K562 (cell line): ENCODE measurements around the gene ERAL1. TPM values are rescaled to one million over a fixed set of nuclear protein-coding genes. Genes with fewer than 3 reads are reported as not detected.
"Not testable (repeated sequence)": the region's sequence is repeated elsewhere in the genome, so short reads cannot be mapped to it uniquely, and the experiment has no call there.

Experiments used
- ATAC-seq: fragments of 200-7000 bp; cut with Tn5 transposase; 3 replicates; pipeline ENCODE4 v1.9.1; 2020; ENCODE audit warnings: moderate library complexity
- BruUV-seq: library from RNA; stranded (reverse); fragments of 400-500 nt; replicated peaks from 2 replicates; lab custom pipeline; 2021; lab: Mats Ljungman, UMichigan
- CTCF ChIA-PET: fragments of 300-600 bp; formaldehyde crosslinking; extraction: SDS; loops from one replicate; lab custom pipeline; 2021; ENCODE audit warnings: low intra/inter-chr PET ratio; lab: Yijun Ruan, JAX
- POLR2A ChIA-PET: fragments of 300-600, 350-650 bp; sonication (Branson Sonifier 250); formaldehyde crosslinking; extraction: SDS; loops from one replicate; lab custom pipeline; 2021; ENCODE audit warnings: antibody characterized with exemption, inconsistent platforms; lab: Yijun Ruan, JAX
- DNase-seq, 4 experiments: peaks; one replicate each; pipeline versions ENCODE4 v3.0.0 to v3.0.0-alpha.2; 2011 to 2018; ENCODE audit warnings: low spot score in 3 of 4, mixed read lengths in 3 of 4; ENCODE audit errors: extremely low read depth in 1 of 4
- FAIRE-seq: peaks from 2 replicates; lab custom pipeline; 2011; peaks lifted over from hg19 to GRCh38; lab: Jason Lieb, UNC
- H2AFZ ChIP-seq: 2 replicates; pipeline ENCODE4 v1.6.0; 2011; ENCODE audit warnings: low read depth, low read length, control low read depth, inconsistent platforms
- H3K27ac ChIP-seq: fragments of 200-600 bp; 3 replicates; pipeline ENCODE4 v1.8.0; 2011; ENCODE audit warnings: low read depth, mild to moderate bottlenecking, control low read depth, inconsistent platforms, low read length, moderate library complexity, mixed read lengths; ENCODE audit errors: extremely low read depth
- H3K27me3 ChIP-seq, 2 experiments: fragments of 300-600 bp in 1 of 2; 2 replicates in 1 of 2; 3 replicates in 1 of 2; pipeline versions ENCODE4 v1.6.0 to v1.8.0; 2011; ENCODE audit warnings: inconsistent platforms in 2 of 2, low read length in 2 of 2, mild to moderate bottlenecking in 1 of 2, mixed read lengths in 1 of 2, moderate library complexity in 1 of 2; ENCODE audit not compliant: control insufficient read depth in 2 of 2, insufficient read depth in 2 of 2
- H3K36me3 ChIP-seq: fragments of 300-600 bp; 3 replicates; pipeline ENCODE4 v1.8.0; 2011; ENCODE audit warnings: mild to moderate bottlenecking, low read length, inconsistent platforms; ENCODE audit not compliant: control insufficient read depth, insufficient read depth
- H3K4me1 ChIP-seq, 2 experiments: fragments of 200-600 bp in 1 of 2; replicated peaks in 1 of 2; 2 replicates in 1 of 2; 3 replicates in 1 of 2; pipeline versions ENCODE4 v1.5.1 to v1.8.0; 2011; ENCODE audit warnings: inconsistent platforms in 2 of 2, low read length in 2 of 2, mild to moderate bottlenecking in 1 of 2, mixed read lengths in 1 of 2, moderate library complexity in 1 of 2; ENCODE audit not compliant: control insufficient read depth in 2 of 2, insufficient read depth in 2 of 2
- H3K4me2 ChIP-seq: 2 replicates; pipeline ENCODE4 v1.6.1; 2011; ENCODE audit warnings: low read length, control low read depth, inconsistent platforms, mixed read lengths; ENCODE audit not compliant: insufficient read depth
- H3K4me3 ChIP-seq: fragments of 200-600 bp; sonication (generic), shearing (Covaris generic); 2 replicates; pipeline ENCODE4 v1.5.1; 2016; ENCODE audit warnings: control low read depth, inconsistent platforms
- H3K79me2 ChIP-seq: fragments of 200-600 bp; 3 replicates; pipeline ENCODE4 v1.8.0; 2011; ENCODE audit warnings: low read length, inconsistent platforms; ENCODE audit not compliant: control insufficient read depth, insufficient read depth
- H3K9ac ChIP-seq, 2 experiments: 2 replicates each; pipeline versions ENCODE4 v1.6.0 to v1.6.1; 2011; ENCODE audit warnings: low read depth in 2 of 2, low read length in 2 of 2, control low read depth in 1 of 2, inconsistent platforms in 1 of 2, mild to moderate bottlenecking in 1 of 2, mixed read lengths in 1 of 2; ENCODE audit not compliant: insufficient read depth in 1 of 2
- H3K9me1 ChIP-seq: one replicate; pipeline ENCODE4 v1.6.0; 2011; ENCODE audit warnings: inconsistent platforms, mild to moderate bottlenecking, low read length, moderate library complexity; ENCODE audit not compliant: control insufficient read depth, insufficient read depth
- H3K9me3 ChIP-seq: replicated peaks from 2 replicates; pipeline ENCODE4 v1.5.1; 2011; ENCODE audit warnings: low read depth, low read length, inconsistent platforms; ENCODE audit not compliant: control insufficient read depth, insufficient read depth
- H4K20me1 ChIP-seq: replicated peaks from 2 replicates; pipeline ENCODE4 v1.6.1; 2011; ENCODE audit warnings: low read length, inconsistent platforms, mixed read lengths; ENCODE audit not compliant: control insufficient read depth, insufficient read depth
- ARHGAP35 ChIP-seq: fragments of 450-650 bp; IDR thresholded peaks from 2 replicates; pipeline ENCODE4 v1.6.1; 2018; ENCODE audit not compliant: partially characterized antibody
- ARNT ChIP-seq, 2 experiments: fragments of 450-650 bp; IDR thresholded peaks; 2 replicates each; pipeline ENCODE4 v1.6.1; 2016; ENCODE audit warnings: mild to moderate bottlenecking in 1 of 2
- ASH1L ChIP-seq: fragments of 450-650 bp; IDR thresholded peaks from 2 replicates; pipeline ENCODE4 v1.6.1; 2018; ENCODE audit warnings: borderline replicate concordance, mild to moderate bottlenecking, low read depth; ENCODE audit not compliant: partially characterized antibody
- BCOR ChIP-seq: fragments of 450-650 bp; IDR thresholded peaks from 2 replicates; pipeline ENCODE4 v1.6.1; 2016
- CSDE1 ChIP-seq, 2 experiments: fragments of 450-650 bp; IDR thresholded peaks; 2 replicates each; pipeline ENCODE4 v1.6.1; 2016; ENCODE audit warnings: mild to moderate bottlenecking in 1 of 2
- EHMT2 ChIP-seq: fragments of 450-650 bp; IDR thresholded peaks from 2 replicates; pipeline ENCODE4 v1.6.1; 2018; ENCODE audit warnings: antibody characterized with exemption
- HDGF ChIP-seq: fragments of 450-650 bp; IDR thresholded peaks from 2 replicates; pipeline ENCODE4 v1.6.1; 2016
- LARP7 ChIP-seq: fragments of 450-650 bp; IDR thresholded peaks from 2 replicates; pipeline ENCODE4 v1.6.1; 2016
- MLLT1 ChIP-seq, 2 experiments: fragments of 450-650 bp; IDR thresholded peaks; 2 replicates each; pipeline ENCODE4 v1.6.1; 2016
- MTA2 ChIP-seq: fragments of 450-650 bp; IDR thresholded peaks from 2 replicates; pipeline ENCODE4 v1.6.1; 2016; ENCODE audit warnings: low read depth
- THRAP3 ChIP-seq: fragments of 450-650 bp; IDR thresholded peaks from 2 replicates; pipeline ENCODE4 v1.6.1; 2016; ENCODE audit warnings: mild to moderate bottlenecking, inconsistent platforms, borderline replicate concordance
- ZBTB26 ChIP-seq: fragments of 450-650 bp; formaldehyde crosslinking; IDR thresholded peaks from 2 replicates; pipeline ENCODE4 v1.4.0; 2022; ENCODE audit warnings: missing genetic modification characterization
- ZBTB5 ChIP-seq: fragments of 450-650 bp; IDR thresholded peaks from 2 replicates; pipeline ENCODE4 v1.6.1; 2017; ENCODE audit warnings: antibody characterized with exemption
- WGBS: fragments of 100-300 bp; shearing (Covaris generic); methylation state at CpG from one replicate; pipeline ENCODE4 v1.1.6; 2016; ENCODE audit warnings: low coverage, mixed read lengths; ENCODE audit not compliant: insufficient coverage; ENCODE audit errors: missing lambda C conversion rate; 5-methylcytosine and 5-hydroxymethylcytosine counted together
- in situ Hi-C: fragments of 300-500 bp; cut with MboI; formaldehyde crosslinking; loops from 4 replicates; pipeline ENCODE4 v1.15.0; 2018; ENCODE audit warnings: inconsistent platforms, mixed read lengths
- intact Hi-C: fragments of 100-400 bp; cut with micrococcal nuclease; formaldehyde crosslinking; loops from 2 replicates; pipeline ENCODE4 v1.14.2; 2022
- polyA plus RNA-seq, 8 experiments: library from polyadenylated mRNA; depleted of rRNA in 4 of 8; stranded (reverse) in 5 of 8; unstranded in 3 of 8; fragments of >200 nt; fragmentation: Nextera tagmentation in 2 of 8; fragmentation: Illumina TruSeq in 1 of 8; extraction: Ambion mirVana in 2 of 8; extraction: Trizol in 1 of 8; gene quantifications; 2 replicates each; pipeline versions ENCODE4 v1.2.1 to v1.2.3, GENCODE V29; 2011 to 2014; ENCODE audit warnings: inconsistent platforms in 1 of 8, missing spikeins in 1 of 8
- total RNA-seq, 7 experiments: library from RNA; depleted of rRNA in 6 of 7; stranded (reverse); fragments of >200 nt in 6 of 7; fragmentation: Illumina TruSeq in 2 of 7; extraction: Trizol in 2 of 7; gene quantifications; 2 replicates each; pipeline versions ENCODE4 v1.2.1 to v1.2.3, GENCODE V29; 2011 to 2021; ENCODE audit warnings: low replicate concordance in 1 of 7

ERAL1 gene
- total and polyA plus RNA-seq, 9 of the 15 experiments (the other 6 are each of a cell fraction or from before 2014, with no cell fraction given), result 37.5 to 351 (median 106) TPM

GRCh38 chr17:28903546-28903841 lies 48.7 kb downstream of the ERAL1 start:
- H3K9ac ChIP-seq, result 0 out of 4 replicates have a peak overlapping the region, but pooled peaks of 1 of the 2 experiments have one; percentile 28
- not testable (repeated sequence) for H3K4me3 ChIP-seq
- peaks cover 62% of the 10 kb centered on the region for H3K36me3 ChIP-seq
- TF ChIP-seq THRAP3 (peak; percentile 81), CSDE1 (IDR thresholded peaks at IDR 0.05) (0 out of 4 replicates have a peak, but pooled peaks of 1 of the 2 experiments have one; percentile 1), BCOR (0 out of 2 replicates have a peak, but pooled peaks have one; percentile 7), ZBTB5 (peak; percentile 47; the same call in 1 of the 2 replicates), ZBTB26 (CRISPR knock-in tag) (peak; percentile 96), MTA2 (peak; percentile 33; the same call in 1 of the 2 replicates), ASH1L (peak; percentile 62), LARP7 (0 out of 2 replicates have a peak, but pooled peaks have one; percentile 63), ARNT (IDR thresholded peaks at IDR 0.05) (0 out of 4 replicates have a peak, but pooled peaks of 1 of the 2 experiments have one; percentile 56), EHMT2 (peak; percentile 79), ARHGAP35 (peak; percentile 85), HDGF (peak; percentile 86; the same call in 1 of the 2 replicates), MLLT1 (IDR thresholded peaks at IDR 0.05) (0 out of 4 replicates have a peak, but pooled peaks have one; percentile 35 to 47)

More at GRCh38 chr17:28903546-28903841, 48.7 kb downstream of the ERAL1 start:
- intact Hi-C loops, result loop anchor here (2.0 to 10.0 kb wide), 6 partner anchors 41 to 309 kb away; partner anchors contain the start of genes PHF12, SPAG5 and TLCD1
- WGBS, result 63% methylated on average over 5 of the region's 5 CpGs
- in situ Hi-C loops, BruUV-seq, FAIRE-seq, H4K20me1 ChIP-seq, DNase-seq, H3K27me3 ChIP-seq, ATAC-seq, H3K9me1 ChIP-seq, H3K9me3 ChIP-seq: not testable (repeated sequence)
- ChIA-PET POLR2A (interaction anchor here (0.8 to 2.4 kb wide), 2 partner anchors 12 to 177 kb away, joined by 3 to 9 read pairs; partner anchors contain the start of gene TLCD1), CTCF (interaction anchor here (2.4 kb wide), 1 partner anchor 177 kb away, joined by 14 read pairs; the partner anchor contains the start of gene TLCD1)
- Histone ChIP-seq H3K27ac (peak overlapping the region; percentile 24; the same call in 2 of the 3 replicates), H2AFZ (peak overlapping the region; percentile 89), H3K4me1 (peaks cover 69 to 72% of the 10 kb centered on the region in 2 experiments), H3K79me2 (peaks cover 36% of the 10 kb centered on the region), H3K4me2 (peak overlapping the region; percentile 92)
